PC-3 (cell line): Measurements from ENCODE around the gene CTF1. TPM values are rescaled to one million over a fixed set of nuclear protein-coding genes. Genes with fewer than 3 reads are reported as not detected.

Experiments
- ATAC-seq: fragments of 200-7000 bp; cut with Tn5 transposase; 2 replicates; pipeline ENCODE4 v1.9.1; 2020; ENCODE audit warnings: mild to moderate bottlenecking, moderate library complexity
- BruUV-seq: library from RNA; stranded (reverse); fragments of 400-500 nt; replicated peaks from 2 replicates; lab custom pipeline; 2021; lab: Mats Ljungman, UMichigan
- CTCF ChIA-PET: fragments of 300-600 bp; sonication (Branson Sonifier 250); formaldehyde crosslinking; loops from one replicate; lab custom pipeline; 2022; ENCODE audit warnings: antibody characterized with exemption; lab: Charles Lee
- POLR2A ChIA-PET: fragments of 300-600 bp; sonication (Branson Sonifier 250); formaldehyde crosslinking; loops from one replicate; lab custom pipeline; 2022; ENCODE audit warnings: antibody characterized with exemption; ENCODE audit not compliant: unreplicated experiment; lab: Charles Lee
- DNase-seq: peaks from one replicate; pipeline ENCODE4 v3.0.0-alpha.2; 2015
- H2AFZ ChIP-seq: fragments of 300-600 bp; sonication (generic); 2 replicates; pipeline ENCODE4 v1.6.0; 2016; ENCODE audit warnings: antibody characterized with exemption, low read length
- H3F3A ChIP-seq: fragments of 300-600 bp; sonication (generic); one replicate; pipeline ENCODE4 v1.6.0; 2017; ENCODE audit warnings: antibody characterized with exemption, low read length, control low read depth, mild to moderate bottlenecking; ENCODE audit not compliant: unreplicated experiment
- H3K27ac ChIP-seq: fragments of 300-600 bp; sonication (generic); 2 replicates; pipeline ENCODE4 v1.5.1; 2016; ENCODE audit warnings: mild to moderate bottlenecking, low read length
- H3K27me3 ChIP-seq: fragments of 300-600 bp; sonication (generic); 2 replicates; pipeline ENCODE4 v1.6.1; 2016; ENCODE audit warnings: low read length, mixed read lengths
- H3K36me3 ChIP-seq: fragments of 300-600 bp; sonication (generic); 2 replicates; pipeline ENCODE4 v1.6.1; 2016; ENCODE audit warnings: low read depth, mixed run types, low read length, mixed read lengths
- H3K4me1 ChIP-seq: fragments of 300-600 bp; sonication (generic); 2 replicates; pipeline ENCODE4 v1.5.1; 2016; ENCODE audit warnings: low read length; ENCODE audit not compliant: insufficient read depth
- H3K4me2 ChIP-seq: fragments of 300-600 bp; sonication (generic); 2 replicates; pipeline ENCODE4 v1.6.0; 2016; ENCODE audit warnings: low read length
- H3K4me3 ChIP-seq: fragments of 300-600 bp; sonication (generic); 2 replicates; pipeline ENCODE4 v1.5.1; 2016; ENCODE audit warnings: mild to moderate bottlenecking, low read length, mixed read lengths
- H3K79me2 ChIP-seq: fragments of 300-600 bp; sonication (generic); 2 replicates; pipeline ENCODE4 v1.6.1; 2017; ENCODE audit warnings: low read length, mixed read lengths
- H3K9ac ChIP-seq: fragments of 300-600 bp; sonication (generic); 2 replicates; pipeline ENCODE4 v1.6.0; 2016; ENCODE audit warnings: mild to moderate bottlenecking, low read length
- H3K9me2 ChIP-seq: fragments of 300-600 bp; sonication (generic); replicated peaks from 2 replicates; pipeline ENCODE4 v1.6.1; 2016; ENCODE audit warnings: mixed run types, low read length, mixed read lengths
- H3K9me3 ChIP-seq: fragments of 300-600 bp; sonication (generic); 2 replicates; pipeline ENCODE4 v1.6.1; 2016; ENCODE audit warnings: low read length, mixed read lengths
- H4K20me1 ChIP-seq: fragments of 300-600 bp; sonication (generic); 2 replicates; pipeline ENCODE4 v1.6.1; 2016; ENCODE audit warnings: low read length, mixed read lengths
- CTCF ChIP-seq: fragments of 300-600 bp; sonication (generic); conservative IDR thresholded peaks from 2 replicates; pipeline ENCODE4 v1.5.1; 2017; ENCODE audit warnings: antibody characterized with exemption, low read depth, mild to moderate bottlenecking, low read length
- EZH2 ChIP-seq: fragments of 300-600 bp; sonication (generic); IDR thresholded peaks from one replicate; pipeline ENCODE4 v1.6.1; 2017; ENCODE audit warnings: antibody characterized with exemption, mild to moderate bottlenecking, low read length; ENCODE audit not compliant: unreplicated experiment
- EZH2phosphoT487 ChIP-seq: fragments of 300-600 bp; sonication (generic); IDR thresholded peaks from 2 replicates; pipeline ENCODE4 v1.6.1; 2018; ENCODE audit warnings: mild to moderate bottlenecking, antibody characterized with exemption, low read length, borderline replicate concordance
- intact Hi-C: fragments of 100-400 bp; cut with micrococcal nuclease; formaldehyde crosslinking; loops from 2 replicates; pipeline ENCODE4 v1.9.0; 2023
- total RNA-seq: library from RNA; depleted of rRNA; stranded (reverse); fragments of >200 nt; gene quantifications from 2 replicates; pipeline ENCODE4 v1.2.3, GENCODE V29; 2014

CTF1 gene
- total RNA-seq, 1 experiment from 2014 or later = 0.29 TPM

GRCh38 chr16:30924913-30925631, 28.7 kb downstream of the CTF1 start:
- ChIA-PET CTCF (no interaction called here), POLR2A (no interaction called here)
- ATAC-seq (no peak), DNase-seq (no peak)
- intact Hi-C loops = no loop called here
- Histone ChIP-seq H3K4me2 (peak overlapping the region; percentile 88), H3K9me3 (no peaks in the 10 kb centered on the region), H3K79me2 (peaks cover 6% of the 10 kb centered on the region), H3K27ac (no peak overlapping the region), H2AFZ (no peak overlapping the region), H3K36me3 (no peaks in the 10 kb centered on the region; the same call in 1 of the 2 replicates), H3K4me1 (peaks cover 7% of the 10 kb centered on the region), H3K9ac (peak overlapping the region; percentile 31; the same call in 1 of the 2 replicates), H4K20me1 (no peaks in the 10 kb centered on the region), H3K4me3 (peak overlapping the region; percentile 86), H3K9me2 (no peaks in the 10 kb centered on the region), H3K27me3 (no peaks in the 10 kb centered on the region), H3F3A (no peaks in the 10 kb centered on the region)
- TF ChIP-seq CTCF = no peak
- no peak for TF ChIP-seq EZH2
- no peak for TF ChIP-seq EZH2phosphoT487
- BruUV-seq = no TSS peak

GRCh38 chr16:30925632-30925987, 29.2 kb downstream of the CTF1 start:
- intact Hi-C loops = no loop called here
- Histone ChIP-seq H3K27ac (no peak overlapping the region), H3K27me3 (no peaks in the 10 kb centered on the region), H3K4me1 (peaks cover 7% of the 10 kb centered on the region), H3K9me3 (no peaks in the 10 kb centered on the region), H4K20me1 (no peaks in the 10 kb centered on the region), H3K9me2 (no peaks in the 10 kb centered on the region), H2AFZ (no peak overlapping the region), H3K36me3 (no peaks in the 10 kb centered on the region; the same call in 1 of the 2 replicates), H3K79me2 (peaks cover 6% of the 10 kb centered on the region), H3K4me2 (no peak overlapping the region), H3K4me3 (no peak overlapping the region), H3K9ac (no peak overlapping the region), H3F3A (no peaks in the 10 kb centered on the region)
- TF ChIP-seq EZH2phosphoT487 = no peak
- TF ChIP-seq EZH2 = no peak
- TF ChIP-seq CTCF = no peak
- no peak for ATAC-seq
- ChIA-PET CTCF (no interaction called here), POLR2A (interaction anchor here (0.6 kb wide), 1 partner anchor 177 kb away, joined by 6 read pairs; the partner anchor contains the start of gene PHKG2)
- BruUV-seq = no TSS peak
- DNase-seq = no peak
